Muscle of leg (tissue), 11 donors: ENCODE measurements around the gene NBEAL2. TPM values are rescaled to one million over a fixed set of nuclear protein-coding genes. Genes with fewer than 3 reads are reported as not detected.

ENCODE experiments used
- DNase-seq: peaks from one replicate; pipeline ENCODE4 v3.0.0; 2013
- H3K27ac ChIP-seq: one replicate; pipeline ENCODE4 v1.5.1; 2013; ENCODE audit warnings: mild to moderate bottlenecking, low read length, control low read depth
- H3K27me3 ChIP-seq: one replicate; pipeline ENCODE4 v1.6.1; 2013; ENCODE audit warnings: low read length; ENCODE audit not compliant: control insufficient read depth, insufficient read depth
- H3K36me3 ChIP-seq: one replicate; pipeline ENCODE4 v1.6.1; 2013; ENCODE audit warnings: low read length; ENCODE audit not compliant: control insufficient read depth, insufficient read depth
- H3K4me1 ChIP-seq: one replicate; pipeline ENCODE4 v1.6.1; 2013; ENCODE audit warnings: low read length; ENCODE audit not compliant: control insufficient read depth, insufficient read depth
- H3K4me3 ChIP-seq: one replicate; pipeline ENCODE4 v1.5.1; 2013; ENCODE audit warnings: low read length, control low read depth
- H3K9me3 ChIP-seq: replicated peaks from 2 replicates; pipeline ENCODE4 v1.6.1; 2013; ENCODE audit warnings: low read depth, low read length; ENCODE audit not compliant: control insufficient read depth
- WGBS: methylation state at CpG from one replicate; pipeline ENCODE4 v1.1.5; 2013; ENCODE audit warnings: missing lambda C conversion rate; ENCODE audit not compliant: insufficient coverage; 5-methylcytosine and 5-hydroxymethylcytosine counted together
- polyA plus RNA-seq, 8 donors: library from polyadenylated mRNA; unstranded; fragments of 120-200 nt; gene quantifications; one replicate each; pipeline versions ENCODE4 v1.2.1 to v1.2.3, GENCODE V29; 2013; ENCODE audit warnings: inconsistent platforms in 1 of 8, low replicate concordance in 1 of 8; ENCODE audit not compliant: insufficient read length in 8 of 8, insufficient read depth in 1 of 8
- total RNA-seq: library from RNA; stranded (reverse); fragments of 120-200 nt; gene quantifications from one replicate; pipeline ENCODE4 v1.2.4, GENCODE V29; 2013

The NBEAL2 gene
- total and polyA plus RNA-seq, 9 donors = 8.1 to 20.0 (median 12.8) TPM

DNA sequence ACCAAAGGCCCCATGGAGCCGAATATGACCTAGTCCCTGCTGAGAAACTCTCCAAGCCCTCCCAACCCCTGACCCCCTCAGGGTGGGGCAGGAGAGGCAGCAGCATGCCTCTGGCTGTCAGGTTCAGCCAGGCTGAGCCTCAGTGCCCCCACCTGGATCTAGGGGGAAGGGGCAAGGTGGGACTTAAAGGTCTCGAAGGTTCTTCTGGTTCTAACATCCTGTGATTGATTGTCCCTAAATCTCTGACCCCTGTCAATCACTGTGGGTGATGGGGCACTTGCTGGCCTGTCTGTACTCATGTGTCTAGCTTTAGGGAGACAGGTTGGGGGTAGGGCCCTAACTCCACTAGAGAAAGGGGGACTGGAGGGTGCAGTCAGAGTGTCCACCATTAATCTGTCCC is 13.8 kb downstream of the NBEAL2 start:
- WGBS = no CpG with 5 or more reads among the region's 2 CpGs
- Histone ChIP-seq H3K36me3 (peaks cover 7% of the 10 kb centered on the region), H3K27me3 (no peaks in the 10 kb centered on the region), H3K9me3 (no peaks in the 10 kb centered on the region), H3K27ac (no peak overlapping the region), H3K4me1 (peaks cover 5% of the 10 kb centered on the region), H3K4me3 (no peak overlapping the region)
- no peak for DNase-seq

DNA sequence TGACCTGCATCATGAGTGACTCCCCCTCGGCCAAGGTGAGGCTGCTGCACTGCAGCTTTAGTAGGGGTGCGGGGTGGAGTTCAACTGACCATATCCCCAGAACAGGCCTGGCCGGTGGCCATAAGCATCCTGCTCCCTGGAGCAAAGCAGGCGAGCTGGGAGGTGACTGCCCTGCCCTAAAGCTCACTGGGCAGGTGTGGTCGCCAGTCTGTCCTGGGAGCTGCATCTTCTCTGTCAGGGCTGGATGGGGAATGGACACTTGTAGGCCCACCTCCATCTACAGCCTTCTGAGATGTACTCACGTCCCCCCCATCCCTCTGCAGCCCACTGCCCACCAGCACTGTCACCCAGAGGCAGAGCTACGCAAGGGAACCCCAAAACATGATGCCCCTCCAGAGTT is 14.5 kb downstream of the NBEAL2 start:
- WGBS = 77% methylated on average over 6 of the region's 7 CpGs
- DNase-seq = no peak
- Histone ChIP-seq H3K27ac (no peak overlapping the region), H3K36me3 (peaks cover 7% of the 10 kb centered on the region), H3K4me1 (peaks cover 5% of the 10 kb centered on the region), H3K9me3 (no peaks in the 10 kb centered on the region), H3K4me3 (no peak overlapping the region), H3K27me3 (no peaks in the 10 kb centered on the region)

DNA sequence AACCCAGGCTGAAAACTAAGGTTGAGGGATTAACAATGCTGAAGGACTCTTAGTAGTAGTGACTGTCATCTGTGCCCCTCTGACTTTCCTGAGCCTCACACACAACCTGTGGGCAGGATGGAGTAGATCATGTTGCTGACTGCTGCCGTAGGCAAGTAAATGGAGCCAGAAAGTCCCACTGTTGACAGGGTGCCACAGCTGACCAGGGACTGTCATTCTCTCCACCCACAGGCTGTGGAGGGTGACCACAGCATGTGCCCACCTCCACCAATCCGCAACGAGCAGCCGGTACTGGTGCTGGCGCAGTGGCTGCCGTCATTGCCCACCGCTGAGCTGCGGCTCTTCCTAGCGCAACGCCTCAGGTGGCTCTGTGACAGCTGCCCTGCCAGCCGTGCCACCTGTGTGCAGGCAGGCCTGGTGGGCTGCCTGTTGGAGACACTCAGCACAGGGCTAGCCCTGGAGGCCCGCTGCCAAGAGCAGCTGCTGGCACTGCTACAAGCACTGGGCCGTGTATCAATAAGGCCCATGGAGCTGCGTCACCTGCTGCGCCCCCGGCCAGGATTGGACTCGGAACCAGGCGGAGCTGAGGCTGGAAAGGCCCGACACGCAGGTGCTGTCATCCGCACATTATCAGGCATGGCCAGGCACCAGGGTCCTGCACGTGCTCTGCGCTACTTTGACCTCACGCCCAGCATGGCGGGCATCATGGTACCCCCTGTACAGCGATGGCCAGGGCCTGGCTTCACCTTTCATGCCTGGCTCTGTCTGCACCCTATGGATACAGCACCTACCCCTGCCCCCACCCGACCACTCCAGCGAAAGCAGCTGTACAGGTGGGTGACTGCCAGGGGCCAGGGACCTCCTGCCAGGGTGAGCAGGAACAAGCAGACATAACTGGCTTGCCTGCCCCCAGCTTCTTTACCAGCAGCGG is 15.6 kb downstream of the NBEAL2 start:
- 87% methylated on average over 28 of the region's 29 CpGs for WGBS
- Histone ChIP-seq H3K27ac (no peak overlapping the region), H3K36me3 (peaks cover 14% of the 10 kb centered on the region), H3K4me3 (no peak overlapping the region), H3K9me3 (no peaks in the 10 kb centered on the region), H3K27me3 (no peaks in the 10 kb centered on the region), H3K4me1 (peaks cover 5% of the 10 kb centered on the region)
- DNase-seq = no peak

DNA sequence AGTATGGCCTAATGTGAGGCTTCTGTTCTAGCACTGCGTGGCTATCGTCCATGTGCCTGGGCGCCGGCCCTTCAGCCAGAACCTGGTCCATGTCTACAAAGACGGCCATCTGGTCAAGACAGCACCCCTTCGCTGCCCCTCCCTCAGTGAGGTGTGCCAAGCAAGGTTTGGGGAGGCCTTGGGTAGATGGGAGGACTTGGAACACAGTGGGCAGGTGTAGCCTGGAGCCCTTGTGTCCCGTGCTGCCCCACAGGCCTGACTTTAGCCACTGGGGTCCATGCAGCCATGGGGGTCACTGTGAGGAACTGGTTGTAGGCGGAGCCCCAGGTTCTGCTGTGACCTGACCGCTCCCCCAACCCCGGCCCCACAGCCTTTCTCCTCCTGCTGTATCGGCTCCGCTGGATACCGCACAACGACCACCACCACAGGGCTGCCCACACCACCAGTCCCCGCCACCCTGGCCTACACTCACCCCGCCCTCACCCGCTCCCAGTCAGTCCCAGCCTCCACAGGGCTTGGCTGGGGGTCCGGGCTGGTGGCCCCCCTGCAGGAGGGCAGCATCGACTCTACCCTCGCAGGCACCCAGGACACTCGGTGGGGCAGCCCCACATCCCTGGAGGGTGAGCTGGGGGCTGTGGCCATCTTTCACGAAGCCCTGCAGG is 16.6 kb downstream of the NBEAL2 start:
- Histone ChIP-seq H3K27me3 (no peaks in the 10 kb centered on the region), H3K9me3 (no peaks in the 10 kb centered on the region), H3K36me3 (peaks cover 21% of the 10 kb centered on the region), H3K4me1 (peaks cover 5% of the 10 kb centered on the region), H3K4me3 (no peak overlapping the region), H3K27ac (no peak overlapping the region)
- 94% methylated on average over 21 of the region's 22 CpGs for WGBS
- no peak for DNase-seq

DNA sequence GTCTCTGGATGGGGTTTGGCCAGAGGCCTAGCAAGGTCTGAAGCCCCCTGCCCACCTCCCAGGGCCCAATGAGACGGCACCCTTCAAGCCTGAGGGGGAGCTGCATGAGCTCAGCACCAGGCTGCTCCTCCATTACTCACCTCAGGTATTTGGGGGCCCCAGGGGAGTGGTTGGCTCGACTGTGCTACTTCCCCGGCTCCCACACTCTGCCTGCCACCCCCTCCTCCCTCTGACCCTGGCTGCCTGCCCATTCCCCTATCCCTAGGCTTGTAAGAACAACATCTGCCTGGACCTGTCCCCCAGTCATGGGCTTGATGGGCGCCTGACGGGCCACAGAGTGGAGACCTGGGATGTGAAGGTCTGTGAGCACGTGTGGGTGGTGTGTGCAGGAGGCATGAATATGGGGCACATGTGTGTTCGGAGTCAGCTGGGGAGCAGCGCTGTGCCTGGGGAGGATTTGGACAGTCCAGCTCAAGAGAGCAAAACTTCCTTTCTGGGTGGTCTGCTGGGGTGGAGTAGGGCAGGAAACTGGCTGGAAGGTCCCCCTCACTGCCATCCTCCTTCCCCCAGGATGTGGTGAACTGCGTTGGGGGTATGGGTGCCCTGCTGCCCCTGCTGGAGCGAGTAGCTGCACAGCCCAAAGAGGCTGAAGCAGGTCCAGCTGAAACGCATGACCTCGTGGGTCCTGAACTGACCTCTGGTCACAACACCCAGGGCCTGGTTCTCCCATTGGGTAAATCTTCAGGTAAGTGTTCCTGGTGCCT is 17.4 kb downstream of the NBEAL2 start:
- H3K4me3 ChIP-seq = no peak overlapping the region
- no peaks in the 10 kb centered on the region for H3K9me3 ChIP-seq
- H3K27ac ChIP-seq = no peak overlapping the region
- H3K36me3 ChIP-seq = peaks cover 27% of the 10 kb centered on the region
- peaks cover 5% of the 10 kb centered on the region for H3K4me1 ChIP-seq
- 50% methylated on average over 7 of the region's 12 CpGs for WGBS
- no peak for DNase-seq
- H3K27me3 ChIP-seq = no peaks in the 10 kb centered on the region

DNA sequence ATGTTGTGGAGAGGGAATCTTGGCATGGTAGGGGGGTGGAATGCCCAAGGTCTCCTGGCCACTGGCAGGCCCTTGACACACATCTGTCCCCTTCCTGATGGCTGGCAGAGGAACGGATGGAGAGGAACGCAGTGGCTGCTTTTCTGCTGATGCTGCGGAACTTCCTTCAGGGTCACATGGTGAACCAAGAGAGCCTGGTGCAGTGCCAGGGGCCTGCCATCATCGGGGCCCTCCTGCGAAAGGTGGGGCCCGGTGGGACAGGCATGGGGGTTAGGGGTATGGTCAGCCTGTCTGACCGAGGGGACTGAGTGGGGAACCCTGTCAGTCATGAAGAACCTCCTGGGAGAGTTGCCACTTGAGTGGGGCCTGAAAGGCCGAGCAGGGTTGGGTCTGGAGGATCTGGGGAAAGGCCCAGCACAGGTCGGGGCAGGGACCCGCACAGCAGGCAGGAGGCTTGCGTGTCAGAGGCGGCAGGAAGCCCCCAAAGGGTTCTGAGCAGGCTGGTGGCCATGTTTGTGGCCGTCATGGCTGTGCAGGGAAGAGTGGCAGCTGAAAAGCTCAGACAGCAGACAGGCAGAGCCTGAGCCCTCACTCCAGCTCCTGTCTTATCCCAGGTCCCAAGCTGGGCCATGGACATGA is 18.1 kb downstream of the NBEAL2 start:
- no peak overlapping the region for H3K4me3 ChIP-seq
- no peaks in the 10 kb centered on the region for H3K27me3 ChIP-seq
- peaks cover 33% of the 10 kb centered on the region for H3K36me3 ChIP-seq
- peaks cover 5% of the 10 kb centered on the region for H3K4me1 ChIP-seq
- H3K27ac ChIP-seq = no peak overlapping the region
- H3K9me3 ChIP-seq = no peaks in the 10 kb centered on the region
- no peak for DNase-seq
- WGBS = 82% methylated on average over 12 of the region's 13 CpGs

DNA sequence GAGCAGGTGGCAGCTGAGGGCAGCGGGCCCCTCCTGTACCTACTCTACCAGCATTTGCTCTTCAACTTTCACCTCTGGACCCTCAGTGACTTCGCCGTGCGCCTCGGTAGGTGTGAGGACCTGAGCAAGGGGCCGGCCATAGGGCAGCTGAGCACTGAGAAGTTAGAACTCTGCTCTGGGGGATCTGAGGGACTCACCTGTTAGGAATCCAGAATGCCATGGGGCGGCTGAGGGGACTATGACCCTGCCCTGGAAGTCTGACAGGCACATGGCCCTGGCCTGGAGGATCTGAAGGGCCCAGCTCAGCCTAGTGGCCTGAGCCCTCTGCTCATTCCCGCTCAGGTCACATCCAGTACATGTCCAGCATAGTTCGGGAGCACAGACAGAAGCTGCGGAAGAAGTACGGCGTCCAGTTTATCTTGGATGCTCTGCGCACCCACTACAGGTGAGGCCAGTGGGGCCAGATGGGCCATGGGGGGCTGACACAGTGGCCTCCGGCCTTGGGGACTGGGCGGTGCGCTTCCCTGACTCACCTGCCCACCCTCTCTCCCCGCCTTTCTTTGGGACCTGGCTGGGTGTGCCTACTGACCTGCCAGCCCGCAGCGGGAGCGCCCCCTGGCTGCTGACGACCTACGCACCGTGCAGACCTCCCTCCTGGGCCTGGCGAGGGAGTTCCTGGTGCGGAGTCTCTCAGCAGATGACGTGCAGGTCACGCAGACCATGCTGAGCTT is 18.8 kb downstream of the NBEAL2 start:
- Histone ChIP-seq H3K4me1 (peaks cover 5% of the 10 kb centered on the region), H3K36me3 (peaks cover 38% of the 10 kb centered on the region), H3K27ac (no peak overlapping the region), H3K27me3 (no peaks in the 10 kb centered on the region), H3K4me3 (no peak overlapping the region), H3K9me3 (no peaks in the 10 kb centered on the region)
- WGBS = 53% methylated on average over 26 of the region's 27 CpGs
- DNase-seq = no peak

DNA sequence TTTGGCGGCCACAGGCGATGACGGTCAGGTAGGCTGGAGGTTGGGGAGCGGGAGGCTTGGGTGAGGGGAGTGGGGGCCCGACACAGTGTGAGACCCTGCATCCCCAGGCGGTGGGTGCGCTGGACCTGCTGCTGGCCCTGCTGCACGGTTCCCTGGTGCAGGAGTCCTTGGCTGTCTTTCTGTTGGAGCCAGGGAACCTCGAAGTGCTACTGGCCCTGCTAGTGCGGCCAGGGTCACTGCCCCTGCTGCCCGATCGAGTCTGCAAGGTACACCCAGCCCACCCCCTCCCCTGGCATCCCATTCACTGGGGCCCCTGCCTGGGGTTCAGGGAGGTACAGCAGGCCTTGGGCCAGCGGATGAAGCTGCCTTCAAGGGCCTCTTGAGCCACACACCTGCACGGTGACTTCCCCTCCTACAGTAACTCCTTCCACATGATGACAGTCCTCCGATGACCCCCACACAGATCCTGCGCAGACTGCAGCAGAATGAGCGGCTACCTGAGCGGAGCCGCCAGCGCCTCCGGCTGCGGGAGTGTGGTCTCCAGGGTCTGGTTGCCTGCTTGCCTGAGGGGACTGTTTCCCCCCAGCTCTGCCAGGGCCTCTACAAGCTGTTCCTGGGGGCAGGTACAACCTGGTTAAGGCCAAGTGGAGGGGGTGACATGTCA is 19.5 kb downstream of the NBEAL2 start:
- no peak for DNase-seq
- WGBS = 72% methylated on average over 22 of the region's 22 CpGs
- peaks cover 39% of the 10 kb centered on the region for H3K36me3 ChIP-seq

More for the DNA sequence above, 19.5 kb downstream of the NBEAL2 start:
- Histone ChIP-seq H3K4me3 (no peak overlapping the region), H3K4me1 (peaks cover 5% of the 10 kb centered on the region), H3K27me3 (no peaks in the 10 kb centered on the region), H3K27ac (no peak overlapping the region), H3K9me3 (no peaks in the 10 kb centered on the region)
